BLaER1 (cell line): ENCODE results near the gene KLRC2.
"Not testable (repeated sequence)": the region's sequence is repeated elsewhere in the genome, so short reads cannot be mapped to it uniquely, and the experiment has no call there.

Source experiments
- H3K27ac ChIP-seq: shearing (Covaris generic); formaldehyde crosslinking; 2 replicates; pipeline ENCODE4 v1.8.1; 2022
- H3K27me3 ChIP-seq: shearing (Covaris generic); formaldehyde crosslinking; 2 replicates; pipeline ENCODE4 v1.8.1; 2022
- H3K36me3 ChIP-seq: shearing (Covaris generic); formaldehyde crosslinking; 2 replicates; pipeline ENCODE4 v1.8.1; 2022
- H3K4me1 ChIP-seq: shearing (Covaris generic); formaldehyde crosslinking; 2 replicates; pipeline ENCODE4 v1.8.1; 2022
- H3K4me2 ChIP-seq: shearing (Covaris generic); formaldehyde crosslinking; 2 replicates; pipeline ENCODE4 v1.8.1; 2022
- H3K4me3 ChIP-seq: shearing (Covaris generic); formaldehyde crosslinking; 2 replicates; pipeline ENCODE4 v1.8.1; 2022
- H3K9ac ChIP-seq: shearing (Covaris generic); formaldehyde crosslinking; 2 replicates; pipeline ENCODE4 v1.8.1; 2022
- H3K9me3 ChIP-seq: shearing (Covaris generic); formaldehyde crosslinking; 2 replicates; pipeline ENCODE4 v1.8.1; 2022
- H4K20me1 ChIP-seq: shearing (Covaris generic); formaldehyde crosslinking; 2 replicates; pipeline ENCODE4 v1.8.1; 2022
- Cebpa-rat ChIP-seq: shearing (Covaris generic); IDR thresholded peaks from 2 replicates; pipeline ENCODE4 v1.8.1; 2022

The KLRC2 gene

GRCh38 chr12:10388624-10389413 is 47.0 kb downstream of the KLRC2 start:
- no peaks in the 10 kb centered on the region for H4K20me1 ChIP-seq
- peaks cover 47% of the 10 kb centered on the region for H3K4me1 ChIP-seq

GRCh38 chr12:10387498-10387897 is 48.3 kb downstream of the KLRC2 start:
- not testable (repeated sequence) for H3K36me3 ChIP-seq, H4K20me1 ChIP-seq, H3K4me3 ChIP-seq, H3K27me3 ChIP-seq, H3K27ac ChIP-seq, H3K9ac ChIP-seq, H3K9me3 ChIP-seq, H3K4me2 ChIP-seq
- H3K4me1 ChIP-seq = peaks cover 34% of the 10 kb centered on the region

More at GRCh38 chr12:10388624-10389413, 47.0 kb downstream of the KLRC2 start:
- Histone ChIP-seq H3K36me3 (no peaks in the 10 kb centered on the region), H3K27ac (no peak overlapping the region), H3K27me3 (no peaks in the 10 kb centered on the region), H3K9ac (no peak overlapping the region), H3K9me3 (0 out of 2 replicates have a peak, but pooled peaks cover 4% of the 10 kb centered on the region), H3K4me3 (no peak overlapping the region), H3K4me2 (peak overlapping the region; percentile 55; the same call in 1 of the 2 replicates)
- no peak for TF ChIP-seq Cebpa-rat

DNA sequence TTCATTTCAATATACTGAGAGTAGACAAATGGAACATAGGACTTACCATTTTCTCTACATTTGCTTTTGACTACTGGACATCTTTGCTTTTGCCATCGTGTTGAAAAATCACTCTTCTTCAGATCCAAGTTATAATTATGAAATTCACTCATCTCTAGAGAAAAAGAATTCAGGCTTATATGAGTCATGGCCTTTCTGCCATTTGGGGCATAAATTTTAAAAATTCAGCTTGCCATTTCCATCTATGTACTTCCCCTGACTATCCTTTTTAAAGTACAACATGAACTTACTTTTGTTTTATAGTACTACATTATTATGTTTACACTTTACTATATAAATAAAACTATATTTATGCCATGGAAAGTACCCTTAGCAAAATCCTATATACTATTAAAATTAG is 49.0 kb downstream of the KLRC2 start:
- no peak for TF ChIP-seq Cebpa-rat
- H3K4me2 ChIP-seq = no peak overlapping the region
- peaks cover 28% of the 10 kb centered on the region for H3K4me1 ChIP-seq
- H3K27me3 ChIP-seq = no peaks in the 10 kb centered on the region
- no peak overlapping the region for H3K9ac ChIP-seq
- H3K4me3 ChIP-seq = no peak overlapping the region
- peaks cover 6% of the 10 kb centered on the region for H3K9me3 ChIP-seq
- no peak overlapping the region for H3K27ac ChIP-seq
- no peaks in the 10 kb centered on the region for H4K20me1 ChIP-seq
- H3K36me3 ChIP-seq = no peaks in the 10 kb centered on the region

GRCh38 chr12:10385166-10385613 is 50.6 kb downstream of the KLRC2 start:
- Histone ChIP-seq H3K9ac (no peak overlapping the region), H3K9me3 (peaks cover 17% of the 10 kb centered on the region), H3K27me3 (no peaks in the 10 kb centered on the region), H3K36me3 (no peaks in the 10 kb centered on the region), H3K27ac (no peak overlapping the region), H4K20me1 (no peaks in the 10 kb centered on the region), H3K4me3 (no peak overlapping the region), H3K4me2 (no peak overlapping the region), H3K4me1 (peaks cover 20% of the 10 kb centered on the region)
- TF ChIP-seq Cebpa-rat = no peak

DNA sequence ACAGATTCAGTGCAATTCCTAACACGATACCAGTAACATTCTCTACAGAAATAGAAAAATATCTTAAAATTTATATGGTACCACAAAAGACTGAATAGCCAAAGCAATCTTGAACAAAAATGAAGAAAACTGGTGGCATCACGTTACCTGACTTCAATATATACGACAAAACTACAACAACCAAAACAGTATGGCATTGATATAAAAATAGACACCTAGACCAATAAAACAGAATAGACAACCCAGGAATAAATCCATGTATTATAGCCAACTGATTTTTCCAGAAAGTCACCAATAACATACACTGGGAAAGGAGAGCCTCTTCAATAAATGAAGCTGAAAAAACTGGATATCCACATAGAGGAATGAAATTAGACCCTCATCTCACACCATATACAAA is 51.6 kb downstream of the KLRC2 start:
- no peak overlapping the region for H3K4me2 ChIP-seq

GRCh38 chr12:10381928-10382628 is 53.7 kb downstream of the KLRC2 start:
- Histone ChIP-seq H4K20me1 (no peaks in the 10 kb centered on the region), H3K9ac (no peak overlapping the region), H3K4me3 (no peak overlapping the region), H3K36me3 (no peaks in the 10 kb centered on the region), H3K27me3 (no peaks in the 10 kb centered on the region), H3K27ac (no peak overlapping the region), H3K9me3 (peaks cover 17% of the 10 kb centered on the region), H3K4me1 (no peaks in the 10 kb centered on the region), H3K4me2 (no peak overlapping the region)
- TF ChIP-seq Cebpa-rat = no peak

More for the DNA sequence above, 51.6 kb downstream of the KLRC2 start:
- Histone ChIP-seq H3K27me3 (no peaks in the 10 kb centered on the region), H3K4me1 (peaks cover 10% of the 10 kb centered on the region), H3K27ac (no peak overlapping the region), H3K4me3 (no peak overlapping the region), H3K9ac (no peak overlapping the region), H4K20me1 (no peaks in the 10 kb centered on the region), H3K9me3 (peaks cover 17% of the 10 kb centered on the region), H3K36me3 (no peaks in the 10 kb centered on the region)
- no peak for TF ChIP-seq Cebpa-rat
